ENCODE measurements around the gene PCSK5.
"Not testable (repeated sequence)": the region's sequence is repeated elsewhere in the genome, so short reads cannot be mapped to it uniquely, and the experiment has no call there.

Gene PCSK5

DNA sequence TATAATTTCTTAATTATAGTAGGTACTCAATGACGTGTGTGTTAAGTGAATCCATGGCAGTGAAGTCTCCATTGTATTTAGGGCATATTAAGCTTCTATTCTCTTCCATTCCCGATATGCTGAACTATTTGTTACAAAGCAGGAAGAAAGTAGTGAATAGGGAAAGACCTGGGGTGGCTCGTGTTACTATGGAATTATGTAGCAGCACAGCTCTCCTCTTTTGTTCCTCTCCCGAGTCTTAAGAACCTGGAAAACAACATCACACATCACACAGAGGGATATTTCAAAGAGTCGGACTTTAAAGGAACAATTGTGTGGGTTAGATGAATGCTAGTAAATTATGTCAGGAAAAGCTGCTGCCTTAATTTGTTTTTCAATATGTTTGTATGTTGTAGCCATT, 131.8 kb downstream of the PCSK5 start:
- DNase-seq = no peak

DNA sequence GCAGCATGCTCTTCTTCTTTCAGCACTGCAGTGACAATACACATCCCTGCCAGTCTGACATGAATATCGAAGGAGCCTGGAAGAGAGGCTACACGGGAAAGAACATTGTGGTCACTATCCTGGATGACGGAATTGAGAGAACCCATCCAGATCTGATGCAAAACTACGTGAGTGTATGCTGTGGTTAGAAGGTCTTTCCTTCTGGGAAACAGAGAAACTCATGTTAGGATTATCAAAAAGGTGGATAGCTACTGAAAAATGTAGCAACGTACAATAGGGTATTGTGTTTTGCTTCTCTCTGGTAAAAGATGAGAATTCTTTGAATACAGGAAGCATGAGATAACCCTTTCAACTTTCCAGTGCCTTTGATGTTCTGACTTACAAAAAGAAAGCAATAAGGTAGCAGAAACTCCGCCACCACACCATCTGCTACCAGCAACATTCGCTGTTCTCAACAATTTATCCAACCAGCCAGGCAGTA, 133.3 kb downstream of the PCSK5 start:
- peak; percentile 38 for DNase-seq

DNA sequence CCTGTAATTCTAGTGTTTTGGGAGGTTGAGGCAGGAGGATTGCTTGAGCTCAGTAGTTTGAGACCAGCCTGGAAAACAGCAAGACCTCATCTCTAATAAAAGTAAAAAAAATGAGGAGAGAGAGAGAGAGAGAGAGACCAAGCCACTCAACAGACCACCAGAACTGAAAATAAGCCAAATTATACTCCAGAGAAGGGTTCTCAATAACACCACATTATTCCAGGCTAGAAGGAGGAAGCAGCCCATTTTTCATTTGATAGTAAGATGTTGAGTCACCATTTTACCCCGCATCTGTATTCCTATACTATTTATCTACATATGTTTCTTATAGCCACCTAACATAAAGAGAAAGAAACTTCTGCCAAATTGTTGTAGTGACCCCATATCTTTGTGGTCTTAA, 134.8 kb downstream of the PCSK5 start:
- no peak for DNase-seq

DNA sequence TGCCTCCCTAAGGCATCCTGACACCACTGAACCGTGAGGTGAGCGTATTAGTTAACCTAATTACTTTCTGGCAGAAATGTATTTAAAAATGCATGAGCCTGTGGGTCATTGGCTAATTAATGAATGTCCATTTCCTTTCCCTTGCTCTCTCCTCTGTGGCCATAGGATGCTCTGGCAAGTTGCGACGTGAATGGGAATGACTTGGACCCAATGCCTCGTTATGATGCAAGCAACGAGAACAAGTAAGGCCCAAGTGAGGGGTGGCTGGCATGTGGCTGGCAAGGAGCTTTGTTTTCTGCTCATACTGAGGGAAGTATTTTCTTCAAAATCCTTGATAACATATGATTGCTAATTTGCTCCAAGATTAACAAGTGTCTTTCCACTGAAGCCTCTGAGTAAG, 136.3 kb downstream of the PCSK5 start:
- DNase-seq = no peak

DNA sequence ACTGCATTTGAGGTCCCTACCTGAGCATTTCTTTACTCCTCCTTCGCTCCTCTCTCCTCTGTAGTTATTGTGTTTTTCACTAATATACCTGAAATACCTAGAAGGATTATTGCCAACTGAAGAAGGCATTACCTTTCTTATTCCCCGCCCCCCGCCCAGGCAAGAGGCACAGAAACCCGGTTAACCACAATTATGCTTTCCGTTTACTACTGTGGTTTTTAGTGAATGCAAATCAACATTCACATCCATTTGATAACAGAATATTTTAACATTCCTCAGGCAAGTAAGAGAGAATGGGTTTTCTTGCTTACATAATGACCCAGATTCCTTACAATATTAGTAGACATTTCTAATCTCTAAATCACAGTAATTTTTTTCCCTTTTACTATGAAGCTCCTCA, 136.9 kb downstream of the PCSK5 start:
- DNase-seq = peak; percentile 2

DNA sequence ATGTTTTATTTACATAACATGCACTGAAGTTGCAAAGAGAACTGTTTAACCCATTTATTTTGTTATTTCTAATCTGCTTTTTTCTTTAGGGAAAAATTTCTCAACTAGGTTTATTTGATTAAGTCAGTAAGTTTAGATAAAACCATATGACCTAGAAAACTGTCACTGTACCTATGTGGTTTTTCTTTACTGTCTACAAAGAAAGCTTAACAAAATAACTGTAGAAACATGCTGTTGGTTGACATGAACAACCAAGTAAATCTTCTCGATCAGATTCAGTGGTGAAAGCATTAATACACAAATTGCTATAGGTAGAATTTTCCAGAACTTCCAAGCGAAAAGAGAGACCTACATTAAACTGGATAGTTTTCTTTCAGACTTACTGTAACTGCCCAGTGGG, 137.4 kb downstream of the PCSK5 start:
- no peak for DNase-seq

DNA sequence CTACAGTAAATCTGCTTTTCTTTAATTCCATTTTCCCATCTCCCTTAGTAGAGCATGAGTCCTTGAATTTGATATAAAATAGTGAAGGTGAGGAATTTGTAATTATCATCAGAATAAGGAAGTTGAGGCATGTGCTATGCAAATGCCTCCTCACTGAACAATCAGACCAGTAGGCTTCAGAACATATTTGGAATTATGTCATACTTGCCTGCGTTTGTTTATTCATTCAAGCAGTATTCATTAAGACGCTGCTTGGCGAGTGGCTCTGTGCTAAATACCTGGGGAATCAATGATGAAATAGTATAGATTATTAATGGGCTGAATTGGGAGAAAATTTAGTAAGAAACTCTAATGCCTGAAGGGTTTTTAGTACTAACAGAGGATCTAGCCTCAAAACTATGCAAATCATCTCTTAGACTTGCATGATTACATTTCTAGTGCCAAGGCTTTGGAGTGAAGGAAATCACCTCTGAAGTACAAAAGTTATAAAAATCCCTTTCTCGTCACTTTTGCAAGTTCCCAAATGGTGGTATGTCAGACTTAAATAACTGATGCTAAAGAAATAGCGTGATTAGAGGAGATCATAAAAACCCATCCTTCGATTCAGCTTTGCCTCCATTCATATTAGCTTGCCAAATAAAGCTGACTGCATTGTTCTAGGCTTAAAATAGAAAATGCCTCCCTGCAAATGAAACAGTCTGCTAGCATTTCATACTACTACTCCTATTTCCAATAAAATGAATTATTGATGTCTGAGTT, 141.7 kb downstream of the PCSK5 start:
- no peak for DNase-seq

DNA sequence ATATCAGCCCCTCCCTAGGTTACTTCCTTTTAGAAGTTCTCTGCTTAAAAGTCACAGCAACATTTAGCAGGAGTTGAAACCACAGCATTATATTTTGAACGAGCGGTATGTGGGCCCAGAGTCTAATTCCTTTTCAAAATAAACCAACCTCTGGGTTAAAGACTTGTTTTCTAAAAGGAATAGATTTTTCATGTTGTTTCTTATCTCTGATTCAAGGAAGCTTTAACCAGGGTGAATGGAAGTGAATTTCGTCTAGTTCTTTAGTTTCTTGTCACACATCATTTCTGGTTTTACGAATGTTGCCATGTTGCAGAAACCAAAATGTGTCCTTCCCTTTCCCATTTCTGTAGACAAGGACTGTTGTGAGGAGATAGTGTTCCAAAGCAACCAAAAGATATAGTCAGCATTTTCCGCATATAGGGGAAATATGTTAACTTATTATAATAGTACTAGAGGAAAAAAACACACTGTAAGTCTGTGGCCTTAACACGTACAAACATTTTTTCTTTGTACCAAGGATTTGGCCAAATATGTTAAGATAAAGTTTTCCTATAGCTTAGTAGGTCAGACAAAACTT, 142.4 kb downstream of the PCSK5 start:
- no peak for DNase-seq

DNA sequence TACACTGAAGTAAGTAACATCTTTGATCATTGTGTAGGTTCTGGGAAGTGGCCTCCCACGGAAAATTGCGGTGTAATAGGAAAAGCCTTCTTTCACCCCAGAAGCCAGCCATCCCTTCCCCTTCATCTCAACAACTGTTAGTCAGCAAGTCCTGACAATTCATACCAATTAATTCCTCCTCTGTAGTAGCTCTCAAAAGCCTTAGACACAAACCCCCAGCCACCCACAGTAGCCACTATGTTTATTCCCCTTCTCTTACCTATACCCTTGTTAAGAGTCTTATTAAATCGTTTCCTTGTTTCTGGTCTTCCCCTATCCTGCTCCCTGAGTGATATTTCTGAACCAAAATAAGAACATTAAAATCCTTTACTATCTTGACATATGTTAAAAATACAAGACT, 143.6 kb downstream of the PCSK5 start:
- no peak for DNase-seq

DNA sequence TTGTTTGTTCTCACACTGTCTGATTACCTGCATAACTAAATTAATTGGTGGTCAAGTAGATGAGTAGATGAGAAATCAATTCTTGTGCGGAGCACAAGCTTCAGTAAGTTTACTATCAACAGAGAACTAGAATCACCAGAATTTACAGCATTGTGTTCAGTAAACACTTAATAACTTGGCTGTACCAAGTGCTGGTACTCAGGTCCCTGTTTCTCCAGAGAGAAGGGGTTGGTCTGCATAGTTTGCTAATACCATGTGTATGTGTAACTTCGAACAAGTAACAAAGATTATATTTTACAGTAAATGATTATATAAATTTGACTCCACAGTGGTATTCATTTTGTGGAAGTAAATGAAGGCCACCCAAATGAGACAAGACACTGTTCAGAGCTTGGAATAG, 146.3 kb downstream of the PCSK5 start:
- DNase-seq = no peak

DNA sequence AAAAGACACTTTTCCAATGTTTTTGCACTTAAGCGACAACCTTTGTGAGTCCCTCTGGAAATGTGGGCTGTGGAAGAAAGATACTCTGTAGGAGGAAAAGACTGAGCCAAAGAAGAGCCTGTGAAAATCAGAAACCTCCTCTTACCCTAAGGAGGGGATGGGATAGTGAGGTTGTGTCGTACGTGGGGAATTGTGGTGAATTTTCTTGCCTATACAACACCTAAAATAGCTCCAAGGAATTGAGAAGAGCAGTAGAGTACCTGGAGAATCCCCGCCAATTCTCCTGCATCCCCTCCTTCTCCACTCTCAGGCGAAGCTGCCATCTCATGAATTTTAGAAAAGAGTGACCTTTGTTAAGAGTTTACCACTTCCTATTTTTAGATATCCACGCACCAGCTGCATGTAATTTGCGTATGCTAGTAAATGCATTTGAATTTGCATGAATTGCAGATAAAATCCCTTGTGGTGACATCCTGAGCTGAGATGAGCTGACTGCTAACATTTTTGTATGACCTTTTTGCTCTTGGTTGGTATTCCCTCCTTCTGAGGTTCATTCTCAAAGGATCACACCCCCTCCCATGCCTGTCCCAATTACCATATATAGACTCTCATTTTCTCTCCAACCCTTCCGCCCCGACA, 147.2 kb downstream of the PCSK5 start:
- no peak for DNase-seq

DNA sequence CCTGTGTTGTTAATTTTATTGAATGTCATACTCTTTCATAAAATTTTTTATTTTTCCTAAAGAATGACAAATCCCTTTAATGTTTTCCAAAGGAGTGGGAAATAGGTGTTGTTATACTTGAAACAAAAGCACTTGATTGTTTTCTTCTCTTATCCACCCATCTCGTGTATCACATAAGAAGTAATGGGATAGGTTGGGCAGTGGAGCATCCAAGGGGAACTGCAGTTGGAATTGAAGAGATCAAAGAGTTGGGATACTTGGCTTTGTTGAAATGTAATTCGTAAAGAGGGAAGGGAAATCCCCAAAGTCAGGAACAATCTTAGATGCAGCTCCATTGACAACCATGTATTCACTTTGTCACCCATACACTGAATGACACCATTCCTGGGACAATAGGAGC, 148.0 kb downstream of the PCSK5 start:
- no peak for DNase-seq

DNA sequence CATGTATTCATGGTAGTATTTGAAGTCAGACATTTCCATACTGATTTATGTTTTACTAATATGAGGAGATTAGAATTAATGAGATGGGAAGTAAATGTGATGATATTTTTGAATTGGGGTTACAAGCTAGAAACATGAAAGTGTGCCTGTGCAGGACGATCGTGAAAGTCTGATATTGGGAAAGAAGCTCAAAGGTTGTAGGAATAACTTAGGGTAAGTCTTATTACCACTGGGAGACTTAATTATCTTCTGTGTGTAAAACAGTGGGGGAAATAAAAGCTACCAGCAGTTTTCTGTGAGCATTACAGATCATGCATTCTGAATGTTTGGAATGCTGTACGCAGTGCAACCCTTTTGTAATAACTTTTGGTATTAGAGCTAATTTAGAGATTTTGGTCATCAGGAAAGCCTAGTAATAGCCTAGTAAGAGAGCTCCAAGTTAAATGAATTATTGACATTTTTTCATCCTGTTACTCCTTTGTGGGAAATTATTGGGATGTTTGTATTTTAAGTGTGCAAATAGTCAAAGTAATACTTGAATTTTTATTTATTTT, 153.9 kb downstream of the PCSK5 start:
- no peak for DNase-seq

DNA sequence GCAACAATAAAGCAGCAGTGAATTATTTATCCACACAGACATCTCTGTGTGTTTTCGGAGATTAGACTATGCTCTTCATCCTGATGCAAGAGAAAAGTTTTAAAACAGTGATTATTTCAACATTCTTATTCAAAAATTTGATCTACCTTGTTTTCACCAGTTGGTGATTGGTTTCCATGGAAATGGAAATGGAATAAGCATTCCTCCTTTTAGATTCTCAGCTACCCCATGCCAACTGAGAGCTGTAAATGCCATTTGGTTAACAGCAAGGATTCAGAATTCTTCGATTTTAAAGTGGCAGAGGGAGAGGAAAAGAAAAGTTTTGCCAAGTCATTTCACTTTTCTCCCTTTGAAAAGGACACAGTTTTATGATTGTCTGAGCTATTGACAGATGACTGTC, 154.7 kb downstream of the PCSK5 start:
- DNase-seq = no peak

DNA sequence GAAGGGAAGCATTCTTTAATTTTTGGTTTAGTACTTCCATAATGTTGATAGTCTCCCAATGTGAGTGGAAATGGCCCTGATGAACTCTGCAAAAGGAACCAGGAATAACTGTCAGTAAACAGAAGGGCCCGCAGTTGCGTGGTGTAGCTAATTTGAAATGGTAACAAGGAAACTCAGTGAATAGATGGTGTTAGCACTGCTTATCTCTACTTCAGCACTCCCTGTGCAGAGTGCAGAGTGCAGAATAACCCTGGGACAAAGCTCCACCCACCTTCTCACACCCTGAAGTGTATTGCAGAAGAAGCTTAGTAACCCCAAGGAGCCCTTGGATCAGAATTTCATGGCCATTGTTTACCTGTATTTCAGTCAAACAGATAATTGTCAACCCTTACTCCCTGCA, 158.9 kb downstream of the PCSK5 start:
- no peak for DNase-seq

DNA sequence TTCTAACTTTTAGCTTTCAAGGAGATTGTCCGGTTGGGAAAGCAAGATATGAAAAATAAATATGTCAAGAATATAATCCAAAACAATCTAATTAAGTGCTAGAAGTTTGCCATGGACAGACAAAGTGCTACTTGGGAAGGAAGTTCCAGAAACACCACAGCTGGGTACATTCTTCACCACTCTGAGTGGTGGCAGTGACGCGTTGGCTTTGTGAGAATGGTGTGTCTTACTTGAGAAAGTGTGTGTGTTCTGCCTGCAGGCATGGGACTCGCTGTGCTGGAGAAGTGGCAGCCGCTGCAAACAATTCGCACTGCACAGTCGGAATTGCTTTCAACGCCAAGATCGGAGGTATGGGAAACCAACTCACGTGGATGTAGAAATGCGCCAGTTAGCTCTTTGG, 177.2 kb downstream of the PCSK5 start:
- no peak for DNase-seq

DNA sequence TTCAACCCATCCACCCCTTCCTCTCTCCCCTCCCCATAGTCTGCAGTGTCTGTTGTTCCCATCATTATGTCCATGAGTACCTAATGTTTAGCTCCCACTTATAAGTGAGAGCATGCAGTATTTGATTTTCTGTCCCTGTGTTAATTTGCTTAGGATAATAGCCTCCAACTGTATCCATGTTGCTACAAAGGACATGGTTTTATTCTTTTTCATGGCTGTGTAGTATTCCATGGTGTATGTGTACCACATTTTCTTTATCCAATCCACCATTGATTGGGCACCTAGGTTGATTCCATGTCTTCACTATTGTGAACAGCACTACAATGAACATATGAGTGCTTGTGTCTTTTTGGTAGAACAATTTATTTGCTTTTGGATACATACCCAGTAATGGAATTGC, 187.1 kb downstream of the PCSK5 start:
- DNase-seq = no peak

DNA sequence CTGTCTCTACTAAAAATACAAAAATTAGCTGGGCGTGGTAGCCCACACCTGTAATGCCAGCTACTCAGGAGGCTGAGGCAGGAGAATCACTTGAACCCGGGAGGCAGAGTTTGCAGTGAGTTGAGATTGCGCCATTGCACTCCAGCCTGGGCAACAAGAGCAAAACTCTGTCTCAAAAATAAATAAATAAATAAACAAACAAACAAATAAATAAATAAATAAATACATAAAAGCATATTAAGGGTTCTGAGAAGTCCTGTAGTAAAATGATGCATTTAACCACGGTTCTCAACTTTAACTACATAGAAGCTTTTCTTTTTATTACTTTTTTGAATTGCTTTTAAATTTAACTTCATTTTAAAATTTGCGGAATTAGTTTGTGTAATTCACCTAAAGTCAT, 190.8 kb downstream of the PCSK5 start:
- DNase-seq = not testable (repeated sequence)

DNA sequence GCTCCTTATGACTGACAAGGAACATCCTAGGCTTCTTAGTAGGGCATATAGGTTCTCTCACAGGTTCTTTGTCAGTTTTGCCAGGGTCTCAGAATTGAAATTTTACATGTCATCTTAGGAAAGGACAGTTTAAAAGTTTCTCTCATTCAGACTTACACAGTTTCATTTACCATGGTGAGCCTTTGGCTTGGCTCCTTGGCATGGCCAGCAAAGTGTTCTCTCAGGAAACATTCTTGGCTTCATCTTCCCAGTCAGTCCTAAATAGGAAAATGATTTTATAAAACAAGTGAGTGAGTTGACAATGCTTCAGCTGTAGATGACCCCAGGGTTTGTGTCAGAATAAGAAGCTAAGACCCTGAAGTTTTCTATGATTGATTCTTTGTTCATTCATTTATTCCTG, 191.6 kb downstream of the PCSK5 start:
- DNase-seq = no peak

DNA sequence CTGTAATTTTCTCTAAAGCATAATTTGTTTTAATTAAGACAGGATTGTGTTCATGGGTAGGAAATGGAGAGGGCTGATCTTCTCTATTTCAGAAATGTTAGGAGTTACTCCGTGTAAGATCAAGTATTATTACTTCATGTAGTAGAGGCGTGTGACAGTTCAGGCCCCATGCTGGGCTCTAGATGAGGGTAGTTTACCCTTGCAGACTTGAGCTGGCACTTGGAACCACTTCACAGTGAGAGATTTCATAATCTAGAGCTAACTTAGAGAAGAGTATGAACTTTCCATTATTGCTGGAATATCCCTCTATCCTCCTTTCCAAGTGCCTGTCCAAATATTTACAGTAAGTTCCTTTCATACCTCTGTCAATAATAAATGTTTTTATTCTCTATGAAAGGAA, 195.1 kb downstream of the PCSK5 start:
- DNase-seq = no peak

DNA sequence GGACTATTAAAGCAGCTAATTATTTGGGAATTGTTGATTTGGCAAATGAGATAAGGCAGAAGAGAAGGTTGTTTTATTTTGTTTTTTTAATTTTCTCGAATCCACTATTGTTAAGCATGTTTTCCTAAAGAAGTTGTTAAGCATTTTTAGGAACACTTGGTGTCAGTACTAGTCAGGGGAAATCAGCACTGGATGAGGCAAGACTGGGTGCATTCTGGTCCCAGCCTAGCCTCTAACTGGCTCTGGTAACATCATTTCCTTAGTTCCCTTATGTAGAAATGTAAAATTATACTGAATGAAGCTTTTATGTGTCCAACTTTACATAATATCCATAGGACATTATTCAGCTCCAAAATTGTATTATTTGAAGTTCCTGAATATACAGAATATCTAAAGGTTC, 196.1 kb downstream of the PCSK5 start:
- DNase-seq = no peak

DNA sequence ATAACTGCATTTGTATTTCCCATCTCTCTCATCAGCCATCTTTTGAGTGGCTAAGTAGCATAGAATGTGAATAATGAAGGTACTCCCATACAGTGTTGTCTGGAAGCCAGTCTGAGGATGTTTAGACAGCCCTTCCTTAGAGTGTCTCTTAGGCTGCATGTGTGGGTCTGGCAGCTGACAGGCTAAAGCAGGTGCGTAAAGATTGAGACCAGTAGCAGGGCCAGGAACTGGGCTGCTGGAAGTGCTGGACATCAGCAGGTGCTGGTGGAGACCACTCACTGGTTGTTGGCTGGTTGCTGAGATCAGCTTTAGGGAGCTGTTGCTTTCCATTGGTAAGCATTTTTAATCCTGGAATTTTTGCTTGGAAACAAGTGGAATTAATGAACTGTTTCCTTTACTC, 197.5 kb downstream of the PCSK5 start:
- DNase-seq = no peak

DNA sequence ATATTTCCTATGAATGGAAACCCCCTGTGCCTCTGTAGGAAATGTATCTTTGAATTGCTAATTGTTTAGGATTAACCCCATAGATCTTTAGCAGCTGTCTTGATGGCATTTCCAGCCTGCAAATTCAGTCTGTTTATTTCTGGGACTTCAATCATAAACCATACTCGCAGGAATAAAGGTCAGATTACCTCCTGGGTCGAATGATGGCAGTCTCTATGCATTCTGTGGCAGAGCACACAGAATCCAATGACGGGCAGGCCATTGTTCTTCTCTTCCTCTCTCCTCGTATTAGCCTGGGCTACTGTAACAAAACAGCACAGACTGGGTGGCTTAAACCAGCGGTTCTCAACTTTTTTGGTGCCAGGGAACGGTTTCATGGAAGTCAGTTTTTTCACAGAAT, 199.9 kb downstream of the PCSK5 start:
- DNase-seq = no peak

DNA sequence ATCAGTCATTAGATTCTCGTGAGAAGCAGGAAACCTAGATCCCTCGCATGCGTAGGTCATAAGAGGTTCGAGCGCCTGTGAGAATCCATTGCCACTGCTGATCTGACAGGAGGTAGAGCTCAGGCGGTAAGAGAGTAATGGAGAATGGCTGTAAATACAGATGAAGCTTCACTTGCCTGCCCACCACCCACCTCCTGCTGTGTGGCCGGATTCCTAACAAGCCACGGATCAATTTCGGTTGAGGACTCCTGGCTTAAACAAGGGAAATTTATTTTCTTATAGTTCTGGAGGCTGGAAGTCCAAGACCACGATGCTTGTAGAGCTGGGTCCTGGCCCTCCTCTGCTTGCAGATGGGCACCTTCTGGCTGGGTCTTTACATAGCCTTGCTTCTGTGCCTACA, 200.4 kb downstream of the PCSK5 start:
- DNase-seq = no peak
